ENCODE measurements around the gene TAF1D.
A peak's percentile ranks its signal among the peaks of the same experiment; 100 is the strongest.
"Not testable (repeated sequence)": the region's sequence is repeated elsewhere in the genome, so short reads cannot be mapped to it uniquely, and the experiment has no call there.

TAF1D gene

GRCh38 chr11:93741094-93741881 is at the start of gene TAF1D, which contains the start of gene C11orf54:
TSS of gene TAF1D (minus strand) at chr11:93741495. CDS start at chr11:93739304, 2,191 bp downstream.
TSS of gene C11orf54 (plus strand) at chr11:93741672. CDS start at chr11:93747394, 5,722 bp downstream.
- peak; percentile 98 for DNase-seq (ENCODE audit: low spot score)

DNA sequence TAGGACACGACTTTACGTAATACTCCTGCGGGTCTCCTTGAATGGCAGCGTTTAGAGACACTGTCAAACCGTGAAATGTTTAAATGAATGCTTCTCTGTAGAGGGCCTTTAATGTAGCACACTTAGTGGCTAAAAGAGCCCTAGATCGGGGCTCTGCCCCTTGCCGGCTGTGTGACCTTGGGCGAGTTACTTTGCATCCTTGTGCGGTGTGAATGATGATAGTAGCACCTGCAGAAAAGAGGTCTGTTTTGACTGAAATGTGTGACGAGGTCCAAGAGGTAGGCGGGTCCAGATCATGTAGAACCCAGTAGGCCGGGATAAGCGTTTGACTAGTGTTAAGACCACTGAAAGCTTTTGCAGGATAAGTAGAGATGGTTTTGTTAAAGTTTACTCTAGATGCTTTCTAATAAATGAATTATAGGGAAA is 43.7 kb upstream of the TAF1D start:
- no peak for DNase-seq (ENCODE audit: low spot score)

DNA sequence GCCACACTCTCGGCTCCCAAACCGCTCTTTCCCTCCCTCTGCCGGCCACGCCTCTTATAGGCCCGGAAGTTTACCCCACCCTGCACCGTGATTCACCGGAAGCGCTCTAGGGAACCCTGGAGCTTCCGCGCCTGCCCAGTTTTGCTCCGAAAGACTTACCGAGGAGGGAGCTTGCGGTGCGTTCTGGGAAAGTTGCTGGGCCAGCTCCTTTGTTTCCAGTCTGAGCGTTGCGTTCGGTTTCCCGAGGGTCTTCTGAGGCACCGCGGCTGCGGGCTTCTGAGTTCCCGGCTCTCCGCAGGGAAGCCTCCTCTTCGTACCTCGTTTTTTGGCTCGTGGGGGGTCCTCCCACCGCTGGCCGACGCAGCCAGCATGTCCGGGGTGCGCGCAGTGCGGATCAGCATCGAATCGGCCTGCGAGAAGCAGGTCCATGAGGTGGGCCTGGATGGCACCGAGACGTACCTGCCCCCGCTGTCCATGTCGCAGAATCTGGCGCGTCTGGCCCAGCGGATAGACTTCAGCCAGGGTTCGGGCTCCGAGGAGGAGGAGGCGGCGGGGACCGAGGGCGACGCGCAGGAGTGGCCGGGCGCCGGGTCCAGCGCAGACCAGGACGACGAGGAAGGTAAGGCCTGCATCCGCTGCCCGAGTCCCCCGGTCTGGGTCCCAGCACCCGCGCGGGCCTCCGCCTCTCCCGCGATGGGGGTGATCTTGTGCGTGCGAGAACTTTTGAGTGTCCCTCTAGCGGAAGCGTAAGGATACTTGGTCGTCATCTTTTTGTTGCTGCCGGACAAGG is 43.0 kb upstream of the TAF1D start, which contains the start of gene MED17:
Gene MED17 (plus strand): TSS at position 138 of the 790 bp plus-strand sequence. CDS start 232 bp downstream, at position 370.
- peak; percentile 90 for DNase-seq (ENCODE audit: low spot score)

DNA sequence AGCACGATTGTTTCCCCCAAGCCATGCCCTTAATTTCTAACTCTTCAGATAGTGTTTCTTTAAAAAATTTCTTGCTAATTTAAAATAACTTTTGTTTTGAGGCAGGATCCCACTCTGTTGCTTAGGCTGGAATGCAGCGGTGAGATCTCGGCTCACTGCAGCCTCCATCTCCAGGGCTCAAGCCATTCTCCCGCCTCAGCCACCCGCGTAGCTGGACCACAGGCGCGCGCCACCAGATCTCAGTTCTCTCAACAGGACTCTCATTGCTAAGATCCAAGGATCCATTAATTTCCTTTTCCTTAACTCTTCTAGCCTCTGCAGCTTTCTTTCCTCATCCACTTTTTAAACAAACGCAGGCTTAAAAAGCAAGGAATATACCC is 42.5 kb upstream of the TAF1D start:
- no peak for DNase-seq (ENCODE audit: low spot score)

DNA sequence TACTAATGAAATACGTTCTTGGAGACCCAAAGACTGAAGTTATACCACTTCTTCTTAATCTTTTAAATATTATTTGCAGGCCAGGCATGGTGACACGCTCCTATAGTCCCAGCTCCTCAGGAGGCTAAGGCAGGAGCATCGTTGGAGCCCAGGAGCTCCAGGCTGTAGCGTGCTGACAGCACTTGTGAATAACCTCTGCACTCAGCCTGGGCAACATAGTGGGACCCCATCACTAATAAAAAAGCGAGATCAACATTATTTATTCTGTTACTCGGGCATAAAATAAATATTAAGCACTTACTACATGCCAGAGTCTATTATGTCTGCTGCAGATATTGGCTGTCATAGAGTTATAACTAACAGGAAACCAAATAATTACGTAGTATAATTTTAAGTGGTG is 42.1 kb upstream of the TAF1D start:
- DNase-seq (ENCODE audit: low spot score), result no peak

DNA sequence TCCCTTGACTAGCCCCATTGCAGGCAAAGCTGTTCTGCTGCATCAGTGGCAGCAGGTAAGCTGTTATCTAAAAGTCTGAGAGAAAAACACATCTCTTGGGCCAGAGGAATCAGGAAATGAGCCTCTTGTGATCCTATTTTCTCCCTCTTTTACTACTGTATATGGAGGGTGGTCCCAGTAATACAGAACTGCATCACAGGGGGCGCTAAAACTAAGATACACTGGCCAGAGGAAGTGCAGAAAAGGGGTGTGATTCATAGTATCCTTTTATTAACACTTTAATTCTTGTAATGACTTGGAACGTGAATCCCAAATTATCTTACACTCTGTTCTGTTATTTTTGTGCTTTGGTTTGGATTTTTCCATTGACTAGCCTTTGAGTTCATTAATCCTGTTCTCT is 34.0 kb upstream of the TAF1D start:
- DNase-seq (ENCODE audit: low spot score), result no peak

DNA sequence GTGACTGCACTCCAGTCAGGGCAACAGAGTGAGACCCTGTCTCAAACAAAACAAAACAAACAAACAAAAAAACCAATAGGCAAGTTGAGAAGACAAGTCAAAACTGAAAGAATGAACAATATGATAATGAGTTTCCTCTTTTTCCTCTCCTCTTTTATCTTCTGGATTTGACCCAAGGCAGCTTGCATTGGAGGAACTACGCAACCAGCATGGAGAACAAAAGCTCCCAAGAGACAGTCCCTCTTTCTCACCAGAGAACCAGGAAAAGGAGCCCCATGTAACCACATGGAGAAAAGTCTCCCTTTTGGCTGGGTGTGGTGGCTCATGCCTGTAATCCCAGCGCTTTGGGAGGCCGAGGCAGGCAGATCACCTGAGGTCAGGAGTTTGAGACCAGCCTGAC is 33.3 kb upstream of the TAF1D start:
- not testable (repeated sequence) for DNase-seq (ENCODE audit: low spot score)

DNA sequence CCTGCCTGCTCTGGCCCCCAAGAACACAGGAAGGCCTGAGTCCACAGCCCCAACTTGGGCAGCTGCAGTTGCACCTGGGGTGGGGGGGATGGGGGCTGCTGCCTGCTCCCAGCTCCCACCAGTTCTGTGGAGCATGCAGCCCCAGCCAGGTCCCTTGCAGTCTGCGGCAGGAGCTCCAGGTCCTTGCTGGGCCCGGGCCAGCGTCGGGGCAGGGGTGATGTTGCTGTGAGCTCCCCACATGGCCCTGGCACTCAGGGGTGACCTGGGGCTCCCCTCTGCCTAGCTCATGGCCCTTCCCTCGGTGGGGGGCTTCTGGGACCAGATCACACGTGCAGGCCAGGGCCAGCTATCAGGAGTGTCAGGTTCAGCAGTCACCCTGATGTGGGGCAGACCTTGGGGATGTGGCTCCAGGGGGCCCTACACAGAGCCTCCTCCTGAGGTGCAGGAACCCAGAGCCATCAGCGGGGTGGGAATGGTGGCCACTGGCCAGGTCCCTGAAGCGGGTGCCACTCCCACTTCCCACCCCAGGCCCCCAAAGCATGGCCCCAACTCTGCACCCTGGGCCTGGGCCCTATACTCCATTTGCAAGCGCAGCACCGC is 32.4 kb upstream of the TAF1D start:
- no peak for DNase-seq (ENCODE audit: low spot score)

DNA sequence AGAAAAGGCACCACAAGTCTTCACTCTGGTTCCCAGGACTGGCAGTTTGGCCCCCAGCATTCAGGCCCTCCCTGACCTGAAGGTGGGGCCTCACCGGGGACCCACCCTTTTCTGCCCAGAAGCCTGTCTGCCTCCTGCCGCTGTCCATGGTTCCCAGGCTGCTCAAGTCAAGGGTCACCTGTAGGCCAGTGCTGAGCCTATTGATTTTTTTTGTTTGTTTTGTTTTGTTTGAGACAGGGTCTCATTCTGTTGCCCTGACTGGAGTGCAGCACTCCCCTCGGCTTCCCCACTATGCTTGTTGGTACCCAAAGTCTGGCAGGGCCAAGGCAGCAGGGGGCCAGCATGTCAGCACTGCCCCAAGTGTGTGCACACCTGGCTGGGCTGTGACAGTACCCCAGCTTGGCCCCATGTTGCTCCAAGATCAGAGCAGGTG is 31.8 kb upstream of the TAF1D start:
- no peak for DNase-seq (ENCODE audit: low spot score)

GRCh38 chr11:93772123-93772522 is 30.8 kb upstream of the TAF1D start:
- no peak for DNase-seq (ENCODE audit: low spot score)

DNA sequence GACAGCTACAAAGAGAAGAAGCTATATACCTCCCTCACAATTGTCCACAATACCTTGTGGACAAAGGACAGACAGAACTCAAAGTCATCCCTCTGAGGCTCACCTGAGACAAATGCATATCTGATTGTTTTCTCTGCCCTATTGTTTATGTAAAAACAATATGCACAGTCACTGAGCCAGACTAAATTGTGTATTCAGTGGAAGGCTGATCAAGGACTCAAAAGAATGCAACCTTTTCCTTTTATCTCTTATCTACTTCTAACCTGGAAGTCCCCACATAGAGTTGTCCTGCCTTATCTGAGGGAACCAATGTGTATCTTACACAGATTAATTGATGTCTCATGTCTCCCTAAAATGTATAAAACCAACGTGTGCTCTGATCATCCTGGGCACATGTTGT is 28.9 kb upstream of the TAF1D start:
- DNase-seq (ENCODE audit: low spot score), result no peak

DNA sequence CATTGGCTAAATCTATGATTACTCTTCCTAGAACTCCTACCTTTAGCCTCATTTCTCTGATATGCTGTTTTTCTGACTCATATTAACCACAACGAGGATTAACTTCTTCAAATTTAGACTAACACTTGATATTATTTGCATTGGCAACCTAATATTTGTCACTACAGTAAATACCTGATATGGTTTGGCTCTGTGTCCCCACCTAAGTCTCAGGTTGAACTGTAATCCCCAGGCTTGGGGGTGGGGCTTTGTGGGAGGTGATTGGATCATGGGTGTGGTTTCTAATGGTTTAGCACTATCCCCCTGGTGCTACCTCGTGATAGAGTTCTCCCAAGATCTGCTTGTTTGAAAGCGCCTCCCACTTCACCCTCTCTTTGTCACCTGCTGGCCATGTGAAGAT is 25.7 kb upstream of the TAF1D start:
- no peak for DNase-seq (ENCODE audit: low spot score)

- DNase-seq (ENCODE audit: low spot score), result no peak
These were observed 25.2 kb upstream of the TAF1D start for GRCh38 chr11:93766504-93766903.

- DNase-seq (ENCODE audit: low spot score), result no peak
These were observed 24.3 kb upstream of the TAF1D start for GRCh38 chr11:93765551-93765950.

DNA sequence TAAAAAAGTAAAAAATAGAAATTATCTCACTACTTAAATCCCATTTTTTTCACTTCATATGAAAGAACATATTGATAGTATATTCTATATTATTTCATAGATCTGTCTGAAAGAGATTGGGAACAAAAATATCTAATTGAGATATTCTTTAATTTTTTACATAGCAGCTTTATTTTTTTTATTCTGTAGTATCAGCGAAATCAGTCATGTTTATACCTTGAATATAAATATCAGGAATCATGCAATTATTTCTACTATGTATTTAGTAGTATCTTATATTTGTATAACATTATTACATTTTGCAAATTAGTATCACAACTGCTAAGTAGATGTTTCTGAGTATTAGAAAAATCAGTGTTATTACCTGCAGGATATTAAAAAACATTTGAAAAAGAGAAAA is 20.6 kb upstream of the TAF1D start:
- no peak for DNase-seq (ENCODE audit: low spot score)

- DNase-seq (ENCODE audit: low spot score), result not testable (repeated sequence)
These were observed 17.8 kb upstream of the TAF1D start for GRCh38 chr11:93759123-93759522.

GRCh38 chr11:93757924-93758865 is 16.9 kb upstream of the TAF1D start:
- DNase-seq (ENCODE audit: low spot score), result no peak

DNA sequence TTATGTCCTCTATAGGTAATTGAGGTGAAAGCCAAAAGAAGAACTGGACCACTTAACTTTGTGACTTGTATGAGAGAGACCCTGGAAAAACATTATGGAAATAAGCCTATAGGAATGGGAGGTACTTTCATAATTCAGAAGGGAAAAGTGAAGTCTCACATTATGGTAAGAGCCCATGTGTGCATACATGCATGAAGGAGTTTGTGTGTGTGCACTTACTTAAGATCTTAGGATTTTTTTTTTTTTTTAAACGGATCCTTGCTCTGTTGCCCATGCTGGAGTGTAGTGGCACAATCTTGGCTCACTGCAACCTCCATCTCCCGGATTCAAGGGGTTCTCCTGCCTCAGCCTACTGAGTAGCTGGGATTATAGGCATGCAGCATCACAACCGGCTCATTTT is 16.0 kb upstream of the TAF1D start:
- no peak for DNase-seq (ENCODE audit: low spot score)

DNA sequence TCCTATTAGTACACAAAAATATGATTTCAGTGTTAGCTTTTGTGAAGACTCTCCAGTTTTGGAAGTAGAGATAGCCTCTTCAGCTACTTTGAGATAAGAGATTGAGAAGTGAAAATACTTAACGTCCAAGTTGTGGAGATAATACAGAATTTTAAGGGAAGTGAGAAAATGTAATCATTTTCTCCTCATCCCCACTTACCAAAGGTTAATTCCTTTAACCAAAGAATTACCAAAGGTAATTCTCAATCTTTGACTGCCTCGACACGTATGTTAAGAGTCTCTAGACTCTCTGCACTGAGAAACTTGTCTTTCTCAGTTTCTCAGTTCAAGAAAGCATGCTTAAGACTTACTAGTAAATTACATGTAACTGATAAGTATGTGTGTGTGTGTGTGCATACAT is 15.5 kb upstream of the TAF1D start:
- no peak for DNase-seq (ENCODE audit: low spot score)

GRCh38 chr11:93753241-93753640 is 11.9 kb upstream of the TAF1D start:
- DNase-seq (ENCODE audit: low spot score), result no peak

GRCh38 chr11:93751001-93751400 is 9.7 kb upstream of the TAF1D start:
- DNase-seq (ENCODE audit: low spot score), result no peak

GRCh38 chr11:93747122-93747521 is 5.8 kb upstream of the TAF1D start:
- no peak for DNase-seq (ENCODE audit: low spot score)
